Lung (tissue), 12 donors: Measurements from ENCODE around the gene ELOVL4. TPM values are rescaled to one million over a fixed set of nuclear protein-coding genes. Genes with fewer than 3 reads are reported as not detected.

Source experiments
- ATAC-seq: fragments of 200-7000 bp; cut with Tn5 transposase; one replicate; pipeline ENCODE4 v1.9.1; 2020; ENCODE audit warnings: moderate number of reproducible peaks; ENCODE audit not compliant: insufficient read depth, low FRiP score
- DNase-seq, 3 donors: peaks; one replicate each; pipeline ENCODE4 v3.0.0-alpha.2; 2013 to 2017
- H3K27ac ChIP-seq, 2 donors: one replicate each; pipeline ENCODE4 v1.5.1; 2013; ENCODE audit warnings: mild to moderate bottlenecking in 2 of 2, moderate library complexity in 2 of 2, control low read depth in 1 of 2, inconsistent platforms in 1 of 2, low read depth in 1 of 2, low read length in 1 of 2
- H3K27me3 ChIP-seq, 3 donors: one replicate each; pipeline ENCODE4 v1.5.1; 2013; ENCODE audit warnings: low read length in 2 of 3; ENCODE audit not compliant: control insufficient read depth in 3 of 3, insufficient read depth in 3 of 3
- H3K36me3 ChIP-seq, 4 donors: one replicate each; pipeline ENCODE4 v1.5.1; 2013; ENCODE audit warnings: low read length in 4 of 4, mild to moderate bottlenecking in 1 of 4, moderate library complexity in 1 of 4; ENCODE audit not compliant: control insufficient read depth in 4 of 4, insufficient read depth in 4 of 4
- H3K4me1 ChIP-seq, 5 donors: one replicate each; pipeline ENCODE4 v1.5.1; 2013; ENCODE audit warnings: low read length in 5 of 5, mild to moderate bottlenecking in 2 of 5, moderate library complexity in 1 of 5; ENCODE audit not compliant: control insufficient read depth in 5 of 5, insufficient read depth in 5 of 5
- H3K4me3 ChIP-seq: one replicate; pipeline ENCODE4 v1.5.1; 2013; ENCODE audit warnings: mild to moderate bottlenecking, control low read depth, moderate library complexity
- H3K9ac ChIP-seq, 2 donors: one replicate each; pipeline ENCODE4 v1.5.1; 2013; ENCODE audit warnings: low read length in 2 of 2, control low read depth in 1 of 2; ENCODE audit not compliant: insufficient read depth in 1 of 2
- H3K9me3 ChIP-seq, 4 donors: one replicate each; pipeline ENCODE4 v1.5.1; 2013; ENCODE audit warnings: low read length in 3 of 4, mild to moderate bottlenecking in 1 of 4, moderate library complexity in 1 of 4; ENCODE audit not compliant: control insufficient read depth in 4 of 4, insufficient read depth in 3 of 4
- WGBS, 2 donors: extraction: QIAGEN DNeasy Blood & Tissue Kit; methylation state at CpG; one replicate each; pipeline ENCODE4 v1.1.7; 2013; 5-methylcytosine and 5-hydroxymethylcytosine counted together
- polyA plus RNA-seq, 2 donors: library from polyadenylated mRNA; stranded (reverse); fragments of 200-250 nt; gene quantifications; one replicate each; pipeline ENCODE4 v1.2.1, GENCODE V29; 2013
- total RNA-seq, 2 donors: library from RNA; depleted of rRNA in 1 of 2; stranded (reverse); fragments of >200 nt in 1 of 2; gene quantifications; one replicate each; pipeline ENCODE4 v1.2.1, GENCODE V29; 2014 to 2021
- TF ChIP-seq, protein P1 (sequence below): IDR thresholded peaks from 2 replicates; pipeline ENCODE4 v1.5.1; 2012; ENCODE audit warnings: mild to moderate bottlenecking; ENCODE audit errors: control extremely low read depth, extremely low read depth
- donor health status: control.
- donor health status: control.
- donor health status: Bipolar disorder and iron deficiency.
- donor health status: healthy.
- donor health status: DM: yes; HTN: yes; CAD: no.

ELOVL4 gene
- total and polyA plus RNA-seq, 4 donors: 0.22 to 1.4 (median 0.26) TPM

GRCh38 chr6:79874531-79875134, 72.7 kb downstream of the ELOVL4 start:
- H3K9me3 ChIP-seq: no peaks in the 10 kb centered on the region
- TF ChIP-seq, protein P1, sequence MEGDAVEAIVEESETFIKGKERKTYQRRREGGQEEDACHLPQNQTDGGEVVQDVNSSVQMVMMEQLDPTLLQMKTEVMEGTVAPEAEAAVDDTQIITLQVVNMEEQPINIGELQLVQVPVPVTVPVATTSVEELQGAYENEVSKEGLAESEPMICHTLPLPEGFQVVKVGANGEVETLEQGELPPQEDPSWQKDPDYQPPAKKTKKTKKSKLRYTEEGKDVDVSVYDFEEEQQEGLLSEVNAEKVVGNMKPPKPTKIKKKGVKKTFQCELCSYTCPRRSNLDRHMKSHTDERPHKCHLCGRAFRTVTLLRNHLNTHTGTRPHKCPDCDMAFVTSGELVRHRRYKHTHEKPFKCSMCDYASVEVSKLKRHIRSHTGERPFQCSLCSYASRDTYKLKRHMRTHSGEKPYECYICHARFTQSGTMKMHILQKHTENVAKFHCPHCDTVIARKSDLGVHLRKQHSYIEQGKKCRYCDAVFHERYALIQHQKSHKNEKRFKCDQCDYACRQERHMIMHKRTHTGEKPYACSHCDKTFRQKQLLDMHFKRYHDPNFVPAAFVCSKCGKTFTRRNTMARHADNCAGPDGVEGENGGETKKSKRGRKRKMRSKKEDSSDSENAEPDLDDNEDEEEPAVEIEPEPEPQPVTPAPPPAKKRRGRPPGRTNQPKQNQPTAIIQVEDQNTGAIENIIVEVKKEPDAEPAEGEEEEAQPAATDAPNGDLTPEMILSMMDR: no peak
- ATAC-seq: no peak
- no peak overlapping the region for H3K4me3 ChIP-seq
- DNase-seq: no peak
- WGBS, 2 donors: 49 to 61% methylated on average over 5 of the region's 5 CpGs
- no peak overlapping the region for H3K9ac ChIP-seq
- no peak overlapping the region for H3K27ac ChIP-seq
- no peaks in the 10 kb centered on the region for H3K36me3 ChIP-seq
- H3K4me1 ChIP-seq: peaks cover 0 to 5% (median 0%) of the 10 kb centered on the region in 5 donors
- H3K27me3 ChIP-seq: no peaks in the 10 kb centered on the region

- no peak overlapping the region for H3K4me3 ChIP-seq
- DNase-seq: no peak
- H3K9ac ChIP-seq: no peak overlapping the region
- H3K9me3 ChIP-seq: no peaks in the 10 kb centered on the region
- no peaks in the 10 kb centered on the region for H3K27me3 ChIP-seq
- H3K36me3 ChIP-seq: no peaks in the 10 kb centered on the region
- TF ChIP-seq, protein P1: no peak
- 34 to 58% methylated on average over 2 of the region's 2 CpGs for whole genome bisulfite sequencing, 2 donors
- H3K27ac ChIP-seq: no peak overlapping the region
- ATAC-seq: no peak
- peaks cover 0 to 3% (median under 1%) of the 10 kb centered on the region in 5 donors for H3K4me1 ChIP-seq
Observed at GRCh38 chr6:79872986-79873385, 74.4 kb downstream of the ELOVL4 start.

- DNase-seq (no peak), ATAC-seq (no peak)
- H3K4me1 ChIP-seq: peaks cover 0 to 4% (median 3%) of the 10 kb centered on the region in 5 donors
- H3K27ac ChIP-seq: no peak overlapping the region
- 46 to 80% methylated on average over 2 of the region's 2 CpGs for WGBS, 2 donors
- no peak overlapping the region for H3K4me3 ChIP-seq
- H3K27me3 ChIP-seq: no peaks in the 10 kb centered on the region
- TF ChIP-seq, protein P1: no peak
- H3K9ac ChIP-seq: no peak overlapping the region
- H3K9me3 ChIP-seq: no peaks in the 10 kb centered on the region
- no peaks in the 10 kb centered on the region for H3K36me3 ChIP-seq
Observed at GRCh38 chr6:79872303-79872702, 75.0 kb downstream of the ELOVL4 start.
